GM12878 (cell line): Measurements from ENCODE around the gene ABI3. TPM values are rescaled to one million over a fixed set of nuclear protein-coding genes. Genes with fewer than 3 reads are reported as not detected.

ENCODE experiments used
- ATAC-seq: fragments of 200-7000 bp; cut with Tn5 transposase; 3 replicates; pipeline ENCODE4 v1.9.1; 2020; ENCODE audit warnings: mild to moderate bottlenecking, moderate library complexity
- BruUV-seq: library from RNA; stranded (reverse); fragments of 400-500 nt; replicated peaks from 2 replicates; lab custom pipeline; 2021; lab: Mats Ljungman, UMichigan
- CTCF ChIA-PET: fragments of 300-600 bp; sonication (Branson Sonifier 250); formaldehyde crosslinking; extraction: SDS; loops from one replicate; lab custom pipeline; 2021; ENCODE audit warnings: inconsistent platforms; lab: Yijun Ruan, JAX
- POLR2A ChIA-PET: fragments of 350-600 bp; formaldehyde crosslinking; extraction: SDS; loops from one replicate; lab custom pipeline; 2021; ENCODE audit warnings: inconsistent platforms; lab: Charles Lee
- RAD21 ChIA-PET: fragments of 300-600 bp; sonication (Branson Sonifier 250); formaldehyde crosslinking; loops from one replicate; lab custom pipeline; 2023; ENCODE audit warnings: antibody characterized with exemption; ENCODE audit not compliant: unreplicated experiment; lab: Charles Lee
- SMC1A ChIA-PET: fragments of 300-600 bp; sonication (Branson Sonifier 250); formaldehyde crosslinking; loops from one replicate; lab custom pipeline; 2023; ENCODE audit not compliant: unreplicated experiment, uncharacterized antibody; lab: Charles Lee
- DNase-seq: peaks from one replicate; pipeline ENCODE4 v3.0.0-alpha.2; 2011; ENCODE audit warnings: low read depth, low spot score
- FAIRE-seq: peaks from 3 replicates; lab custom pipeline; 2011; peaks lifted over from hg19 to GRCh38; lab: Jason Lieb, UNC
- H2AFZ ChIP-seq: 2 replicates; pipeline ENCODE4 v1.6.0; 2011; ENCODE audit warnings: low read depth, low read length, control low read depth; ENCODE audit not compliant: control insufficient read depth
- H3K27ac ChIP-seq: 2 replicates; pipeline ENCODE4 v1.5.1; 2011; ENCODE audit warnings: control low read depth; ENCODE audit not compliant: control insufficient read depth, insufficient read depth
- H3K27me3 ChIP-seq, 2 experiments: replicated peaks in 1 of 2; 2 replicates each; pipeline versions ENCODE4 v1.6.0 to v1.6.1; 2011; ENCODE audit warnings: low read length in 1 of 2; ENCODE audit not compliant: control insufficient read depth in 2 of 2, insufficient read depth in 2 of 2
- H3K36me3 ChIP-seq, 2 experiments: 2 replicates each; pipeline ENCODE4 v1.5.1; 2011; ENCODE audit warnings: low read length in 1 of 2; ENCODE audit not compliant: control insufficient read depth in 2 of 2, insufficient read depth in 2 of 2
- H3K4me1 ChIP-seq: 2 replicates; pipeline ENCODE4 v1.6.1; 2011; ENCODE audit warnings: mild to moderate bottlenecking, low read length, moderate library complexity, mixed read lengths; ENCODE audit not compliant: control insufficient read depth, insufficient read depth
- H3K4me2 ChIP-seq: 2 replicates; pipeline ENCODE4 v1.6.0; 2011; ENCODE audit warnings: control low read depth; ENCODE audit not compliant: control insufficient read depth, insufficient read depth
- H3K4me3 ChIP-seq: fragments of 200-600 bp; sonication (generic); 2 replicates; pipeline ENCODE4 v1.5.1; 2016
- H3K79me2 ChIP-seq: 2 replicates; pipeline ENCODE4 v1.6.0; 2011; ENCODE audit warnings: low read length; ENCODE audit not compliant: control insufficient read depth, insufficient read depth
- H3K9ac ChIP-seq: 2 replicates; pipeline ENCODE4 v1.8.0; 2011; ENCODE audit warnings: low read length, control low read depth, mixed read lengths; ENCODE audit not compliant: control insufficient read depth, insufficient read depth
- H3K9me3 ChIP-seq: replicated peaks from 3 replicates; pipeline ENCODE4 v1.5.1; 2011; ENCODE audit warnings: mild to moderate bottlenecking, low read length; ENCODE audit not compliant: control insufficient read depth, insufficient read depth
- H4K20me1 ChIP-seq: 2 replicates; pipeline ENCODE4 v1.6.0; 2011; ENCODE audit not compliant: control insufficient read depth, insufficient read depth
- CHD2 ChIP-seq: IDR thresholded peaks from 2 replicates; pipeline ENCODE4 v1.6.1; 2011; ENCODE audit warnings: low read depth, low read length, improper control_type of control experiment, borderline replicate concordance
- FOS ChIP-seq: IDR thresholded peaks from 3 replicates; pipeline ENCODE4 v1.6.1; 2011; ENCODE audit warnings: borderline replicate concordance; ENCODE audit not compliant: insufficient read length; ENCODE audit errors: extremely low read depth
- GABPA ChIP-seq: IDR thresholded peaks from 2 replicates; pipeline ENCODE4 v1.6.1; 2014; ENCODE audit warnings: antibody characterized with exemption, low read depth, mild to moderate bottlenecking, inconsistent platforms
- HCFC1 ChIP-seq: fragments of 150-350 bp; IDR thresholded peaks from 2 replicates; pipeline ENCODE4 v1.6.1; 2014; ENCODE audit warnings: low read length
- IKZF2 ChIP-seq, 2 experiments: fragments of 450-650 bp; IDR thresholded peaks; 2 replicates each; pipeline ENCODE4 v1.6.1; 2017; ENCODE audit warnings: mild to moderate bottlenecking in 2 of 2, moderate library complexity in 2 of 2
- IRF4 ChIP-seq: IDR thresholded peaks from 2 replicates; pipeline ENCODE4 v1.6.1; 2011; ENCODE audit warnings: low read depth, low read length
- MYC ChIP-seq: IDR thresholded peaks from 2 replicates; pipeline ENCODE4 v1.6.1; 2011; ENCODE audit warnings: mild to moderate bottlenecking, low read length, moderate library complexity, inconsistent platforms; ENCODE audit not compliant: insufficient read depth, insufficient replicate concordance, insufficient read length, severe bottlenecking
- NBN ChIP-seq: fragments of 450-650 bp; IDR thresholded peaks from 2 replicates; pipeline ENCODE4 v1.6.1; 2016
- NR2F1 ChIP-seq: fragments of 450-650 bp; conservative IDR thresholded peaks from 2 replicates; pipeline ENCODE4 v1.6.1; 2017; ENCODE audit warnings: mild to moderate bottlenecking
- POLR2A ChIP-seq: IDR thresholded peaks from 2 replicates; pipeline ENCODE4 v1.6.1; 2011; ENCODE audit warnings: low read depth, mild to moderate bottlenecking, low read length
- RAD21 ChIP-seq: IDR thresholded peaks from 2 replicates; pipeline ENCODE4 v1.6.1; 2011; ENCODE audit warnings: mild to moderate bottlenecking, low read depth, low read length, moderate library complexity; ENCODE audit not compliant: insufficient read depth
- SREBF2 ChIP-seq: IDR thresholded peaks from 2 replicates; pipeline ENCODE4 v1.6.1; 2012; ENCODE audit warnings: mild to moderate bottlenecking, low read length
- STAT3 ChIP-seq: IDR thresholded peaks from 2 replicates; pipeline ENCODE4 v1.6.1; 2011; ENCODE audit warnings: low read depth, low read length, improper control_type of control experiment
- SUZ12 ChIP-seq: fragments of 200-600 bp; sonication (generic); IDR thresholded peaks from one replicate; pipeline ENCODE4 v1.6.1; 2018; ENCODE audit warnings: antibody characterized with exemption, mild to moderate bottlenecking; ENCODE audit not compliant: unreplicated experiment
- ZNF274 ChIP-seq: IDR thresholded peaks from one replicate; pipeline ENCODE4 v1.8.0; 2011; ENCODE audit not compliant: insufficient read length, insufficient read depth
- WGBS: methylation state at CpG from one replicate; pipeline ENCODE4 v1.1.6; 2016; ENCODE audit warnings: low lambda C conversion rate; ENCODE audit not compliant: insufficient replicate concordance, insufficient coverage; ENCODE audit errors: missing lambda C conversion rate; 5-methylcytosine and 5-hydroxymethylcytosine counted together
- in situ Hi-C: fragments of 300-500 bp; cut with MboI; formaldehyde crosslinking; loops from 9 replicates; pipeline ENCODE4 v1.14.3; 2018; ENCODE audit warnings: mixed read lengths
- intact Hi-C: fragments of 100-400 bp; cut with micrococcal nuclease; formaldehyde crosslinking; loops from one replicate; pipeline ENCODE4 v1.14.2; 2022; ENCODE audit not compliant: unreplicated experiment
- polyA plus RNA-seq, 11 experiments: library from polyadenylated mRNA; depleted of rRNA in 4 of 11; unstranded in 6 of 11; stranded (reverse) in 5 of 11; fragments of >200 nt; fragmentation: Nextera tagmentation in 4 of 11; fragmentation: Illumina TruSeq in 1 of 11; extraction: Ambion mirVana in 4 of 11; extraction: Trizol in 1 of 11; gene quantifications; 1 replicate in 1 of 11; 2 replicates in 10 of 11; pipeline versions ENCODE4 v1.2.1 to v1.2.3, GENCODE V29; 2011 to 2016; ENCODE audit warnings: inconsistent platforms in 2 of 11, missing spikeins in 2 of 11, low read depth in 1 of 11
- total RNA-seq, 4 experiments: library from RNA; depleted of rRNA in 3 of 4; stranded (reverse); fragments of >200 nt in 3 of 4; fragmentation: Illumina TruSeq in 1 of 4; extraction: Trizol in 1 of 4; gene quantifications; 2 replicates each; pipeline versions ENCODE4 v1.2.1 to v1.2.3, GENCODE V29; 2013 to 2021
- TF ChIP-seq, protein P1 (sequence below): IDR thresholded peaks from 2 replicates; pipeline ENCODE4 v1.6.1; 2012; ENCODE audit warnings: mild to moderate bottlenecking, low read depth, low read length
- TF ChIP-seq, protein P2 (sequence below): fragments of 450-650 bp; IDR thresholded peaks from 2 replicates; pipeline ENCODE4 v1.6.1; 2017; ENCODE audit warnings: borderline replicate concordance

Gene ABI3
- total and polyA plus RNA-seq, 10 of the 15 experiments (the other 5 are each of a cell fraction or from before 2014, with no cell fraction given), result 13.4 to 109 (median 51.1) TPM

DNA sequence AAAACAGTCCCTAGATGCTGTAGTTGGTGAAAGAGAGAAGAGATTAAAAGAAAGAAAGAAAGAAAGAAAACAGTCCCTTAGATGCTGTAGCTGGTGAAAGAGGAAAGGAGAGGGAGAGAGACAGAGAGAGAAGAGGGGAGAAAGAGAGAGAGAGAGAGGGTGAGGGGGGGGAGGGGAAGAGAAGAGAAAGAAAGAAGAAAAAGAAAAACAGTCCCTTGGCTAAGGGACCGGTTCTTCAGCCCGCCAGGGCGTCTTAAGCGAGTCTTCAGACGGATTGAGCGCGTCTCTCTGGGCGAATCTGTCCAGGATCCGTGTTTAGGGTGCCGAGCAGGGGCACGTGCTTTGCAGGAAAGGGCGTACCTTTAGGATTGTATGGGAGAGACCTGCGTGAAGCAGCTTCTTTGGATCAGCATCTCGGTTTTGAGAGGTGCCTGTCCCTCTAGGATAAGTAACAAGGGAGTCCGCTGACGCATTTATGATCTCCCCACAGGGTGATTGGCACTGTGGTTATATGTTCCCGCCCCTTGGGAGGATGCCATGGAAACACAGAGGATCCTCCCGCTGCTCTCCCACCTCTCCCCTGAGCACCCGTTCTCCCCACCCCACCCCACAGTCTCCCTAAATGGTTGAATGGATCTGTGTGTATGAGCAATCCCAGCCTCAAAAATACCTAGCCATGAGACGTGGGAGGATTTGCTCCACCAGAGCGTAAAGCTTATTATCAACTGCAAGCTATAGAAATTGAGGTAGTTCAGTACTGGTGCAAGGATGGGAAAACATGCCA, 16.8 kb upstream of the ABI3 start:
- Histone ChIP-seq H3K4me1 (peaks cover 28% of the 10 kb centered on the region), H3K9me3 (no peaks in the 10 kb centered on the region), H3K9ac (peak overlapping the region; percentile 90), H3K27me3 (no peaks in the 10 kb centered on the region), H3K27ac (peak overlapping the region; percentile 98), H4K20me1 (no peaks in the 10 kb centered on the region), H3K4me3 (peak overlapping the region; percentile 67), H3K36me3 (no peaks in the 10 kb centered on the region), H3K79me2 (no peaks in the 10 kb centered on the region), H3K4me2 (peak overlapping the region; percentile 96), H2AFZ (peak overlapping the region; percentile 54)
- in situ Hi-C loops (no loop called here), intact Hi-C loops (loop anchor here (1.0 to 10.0 kb wide), 2 partner anchors 17 to 299 kb away; partner anchors contain the start of genes ABI3, ATP5MC1 and GNGT2)
- FAIRE-seq (peak; percentile 79), DNase-seq (peak; percentile 98), ATAC-seq (peak; percentile 55)
- POLR2A ChIA-PET, result interaction anchor here (0.6 to 16.8 kb wide), 10 partner anchors 8 to 910 kb away, joined by 3 to 537 read pairs (median 4); partner anchors contain the start of genes ABI3 and GNGT2
- SMC1A ChIA-PET, result interaction anchor here (1.1 to 12.1 kb wide), 4 partner anchors 10 to 33 kb away, joined by 5 to 354 read pairs (median 18); partner anchors contain the start of genes ABI3 and GNGT2
- CTCF ChIA-PET, result interaction anchor here (0.7 to 7.7 kb wide), 6 partner anchors 14 to 166 kb away, joined by 4 to 127 read pairs (median 18); partner anchors contain the start of genes ABI3, GNGT2 and PHOSPHO1
- no TSS peak for BruUV-seq
- WGBS, result 1% methylated on average over 21 of the region's 21 CpGs
- RAD21 ChIA-PET, result interaction anchor here (0.5 to 12.9 kb wide), 13 partner anchors 9 to 570 kb away, joined by 3 to 355 read pairs (median 5); partner anchors contain the start of genes ABI3, FAM117A and GNGT2
- TF ChIP-seq, protein P1, sequence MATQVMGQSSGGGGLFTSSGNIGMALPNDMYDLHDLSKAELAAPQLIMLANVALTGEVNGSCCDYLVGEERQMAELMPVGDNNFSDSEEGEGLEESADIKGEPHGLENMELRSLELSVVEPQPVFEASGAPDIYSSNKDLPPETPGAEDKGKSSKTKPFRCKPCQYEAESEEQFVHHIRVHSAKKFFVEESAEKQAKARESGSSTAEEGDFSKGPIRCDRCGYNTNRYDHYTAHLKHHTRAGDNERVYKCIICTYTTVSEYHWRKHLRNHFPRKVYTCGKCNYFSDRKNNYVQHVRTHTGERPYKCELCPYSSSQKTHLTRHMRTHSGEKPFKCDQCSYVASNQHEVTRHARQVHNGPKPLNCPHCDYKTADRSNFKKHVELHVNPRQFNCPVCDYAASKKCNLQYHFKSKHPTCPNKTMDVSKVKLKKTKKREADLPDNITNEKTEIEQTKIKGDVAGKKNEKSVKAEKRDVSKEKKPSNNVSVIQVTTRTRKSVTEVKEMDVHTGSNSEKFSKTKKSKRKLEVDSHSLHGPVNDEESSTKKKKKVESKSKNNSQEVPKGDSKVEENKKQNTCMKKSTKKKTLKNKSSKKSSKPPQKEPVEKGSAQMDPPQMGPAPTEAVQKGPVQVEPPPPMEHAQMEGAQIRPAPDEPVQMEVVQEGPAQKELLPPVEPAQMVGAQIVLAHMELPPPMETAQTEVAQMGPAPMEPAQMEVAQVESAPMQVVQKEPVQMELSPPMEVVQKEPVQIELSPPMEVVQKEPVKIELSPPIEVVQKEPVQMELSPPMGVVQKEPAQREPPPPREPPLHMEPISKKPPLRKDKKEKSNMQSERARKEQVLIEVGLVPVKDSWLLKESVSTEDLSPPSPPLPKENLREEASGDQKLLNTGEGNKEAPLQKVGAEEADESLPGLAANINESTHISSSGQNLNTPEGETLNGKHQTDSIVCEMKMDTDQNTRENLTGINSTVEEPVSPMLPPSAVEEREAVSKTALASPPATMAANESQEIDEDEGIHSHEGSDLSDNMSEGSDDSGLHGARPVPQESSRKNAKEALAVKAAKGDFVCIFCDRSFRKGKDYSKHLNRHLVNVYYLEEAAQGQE, result no peak
- TF ChIP-seq HCFC1 (no peak), MYC (no peak), NBN (peak; percentile 97), IRF4 (0 out of 2 replicates have a peak, but pooled peaks have one; percentile 19), SREBF2 (no peak), NR2F1 (0 out of 2 replicates have a peak, but pooled peaks have one; percentile 14), SUZ12 (no peak), FOS (no peak), CHD2 (no peak), STAT3 (no peak), POLR2A (peak; percentile 59), RAD21 (no peak), GABPA (no peak), ZNF274 (no peak), IKZF2 (IDR thresholded peaks at IDR 0.05) (peak; percentile 97)
- TF ChIP-seq, protein P2, sequence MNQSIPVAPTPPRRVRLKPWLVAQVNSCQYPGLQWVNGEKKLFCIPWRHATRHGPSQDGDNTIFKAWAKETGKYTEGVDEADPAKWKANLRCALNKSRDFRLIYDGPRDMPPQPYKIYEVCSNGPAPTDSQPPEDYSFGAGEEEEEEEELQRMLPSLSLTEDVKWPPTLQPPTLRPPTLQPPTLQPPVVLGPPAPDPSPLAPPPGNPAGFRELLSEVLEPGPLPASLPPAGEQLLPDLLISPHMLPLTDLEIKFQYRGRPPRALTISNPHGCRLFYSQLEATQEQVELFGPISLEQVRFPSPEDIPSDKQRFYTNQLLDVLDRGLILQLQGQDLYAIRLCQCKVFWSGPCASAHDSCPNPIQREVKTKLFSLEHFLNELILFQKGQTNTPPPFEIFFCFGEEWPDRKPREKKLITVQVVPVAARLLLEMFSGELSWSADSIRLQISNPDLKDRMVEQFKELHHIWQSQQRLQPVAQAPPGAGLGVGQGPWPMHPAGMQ, result no peak
